GM21723 (cell line): ENCODE measurements around the gene SYT13.
"Not testable (repeated sequence)": the region's sequence is repeated elsewhere in the genome, so short reads cannot be mapped to it uniquely, and the experiment has no call there.

Experiments used
- ATAC-seq: cut with Tn5 transposase; IDR thresholded peaks from one replicate; pipeline ENCODE4 v1.9.1; 2021; ENCODE audit warnings: mild to moderate bottlenecking, moderate library complexity; ENCODE audit not compliant: unreplicated experiment

SYT13 gene

GRCh38 chr11:45250035-45250718, 36.0 kb downstream of the SYT13 start:
- no peak for ATAC-seq

- not testable (repeated sequence) for ATAC-seq
These were observed 36.8 kb downstream of the SYT13 start for GRCh38 chr11:45249372-45249771.

GRCh38 chr11:45248501-45249011, 37.6 kb downstream of the SYT13 start:
- no peak for ATAC-seq

DNA sequence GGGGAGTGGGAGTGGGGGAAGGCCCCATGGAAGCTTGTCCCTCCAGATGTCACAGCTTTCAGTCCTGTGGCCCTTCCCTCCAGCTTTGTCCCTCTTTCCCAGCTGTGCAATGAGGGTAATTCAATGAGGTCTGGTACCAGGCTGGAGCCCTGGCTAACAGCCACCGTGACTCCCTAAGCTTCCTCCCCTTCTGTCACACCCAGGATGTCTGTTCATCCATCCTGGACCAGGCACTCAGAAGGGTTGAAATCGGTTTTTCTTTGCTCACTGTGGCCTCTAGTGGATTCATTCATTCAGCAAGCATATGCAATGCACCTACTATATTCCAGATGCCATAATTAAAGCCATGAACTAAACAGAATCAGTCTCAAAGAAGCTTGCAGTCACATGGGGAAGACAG, 38.7 kb downstream of the SYT13 start:
- ATAC-seq, result no peak

DNA sequence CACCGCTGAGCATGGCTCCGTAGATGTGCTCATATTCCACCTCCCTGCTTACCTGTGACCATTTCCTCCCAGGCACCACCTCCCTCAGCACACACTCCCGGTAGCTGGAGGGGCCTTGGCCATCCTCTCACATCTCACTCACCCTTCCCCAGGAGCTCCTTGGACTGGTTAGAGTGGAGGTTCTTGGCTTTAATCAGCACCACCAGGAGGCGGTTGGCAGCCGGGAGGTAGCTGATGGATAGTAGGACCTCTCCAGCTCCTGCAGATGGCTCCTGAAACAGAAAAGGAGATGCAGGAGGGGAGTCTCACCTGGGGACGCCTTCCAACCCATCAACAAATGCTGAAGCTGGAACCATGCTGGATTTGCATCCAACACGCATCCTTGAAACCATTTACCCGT, 39.9 kb downstream of the SYT13 start:
- ATAC-seq, result no peak

DNA sequence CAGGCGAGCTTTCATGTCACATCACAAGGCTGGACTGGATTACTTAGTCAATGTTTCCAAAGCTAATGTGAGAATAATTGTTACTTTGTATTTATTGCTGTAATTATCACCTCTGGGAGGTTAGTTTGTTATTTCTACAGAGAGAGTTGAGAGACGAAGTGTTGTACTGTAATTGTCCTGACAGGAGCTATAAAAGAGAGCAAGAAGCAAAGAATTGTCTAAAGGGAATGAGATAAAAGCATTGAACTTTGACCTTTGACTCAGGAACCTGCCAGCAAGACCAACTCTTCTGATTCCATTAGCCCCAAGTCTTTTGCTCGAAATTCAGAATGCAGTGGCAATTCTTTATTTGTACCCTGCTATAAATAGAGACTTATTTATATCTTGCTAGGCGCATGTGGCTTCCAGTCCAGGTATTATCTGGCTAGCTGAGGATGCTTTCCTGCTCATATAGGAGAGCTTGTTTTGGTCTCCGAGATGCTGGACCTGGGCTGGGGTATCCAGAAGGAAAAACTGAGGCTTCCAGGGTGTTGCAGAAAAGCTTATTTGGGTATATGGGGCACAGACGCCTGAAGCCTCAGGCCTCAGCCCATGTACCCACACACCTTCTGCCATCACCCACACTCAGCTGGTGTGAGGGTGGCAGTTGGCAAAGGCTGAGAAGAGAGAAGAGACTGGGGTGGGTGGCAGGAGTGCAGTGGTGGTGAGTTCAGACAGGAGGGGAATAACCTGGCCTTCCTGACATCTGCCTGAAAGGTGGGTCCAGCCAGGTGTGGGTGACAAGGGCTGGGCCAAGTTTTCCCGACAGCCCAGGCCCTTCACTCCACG, 40.7 kb downstream of the SYT13 start:
- ATAC-seq, result no peak

DNA sequence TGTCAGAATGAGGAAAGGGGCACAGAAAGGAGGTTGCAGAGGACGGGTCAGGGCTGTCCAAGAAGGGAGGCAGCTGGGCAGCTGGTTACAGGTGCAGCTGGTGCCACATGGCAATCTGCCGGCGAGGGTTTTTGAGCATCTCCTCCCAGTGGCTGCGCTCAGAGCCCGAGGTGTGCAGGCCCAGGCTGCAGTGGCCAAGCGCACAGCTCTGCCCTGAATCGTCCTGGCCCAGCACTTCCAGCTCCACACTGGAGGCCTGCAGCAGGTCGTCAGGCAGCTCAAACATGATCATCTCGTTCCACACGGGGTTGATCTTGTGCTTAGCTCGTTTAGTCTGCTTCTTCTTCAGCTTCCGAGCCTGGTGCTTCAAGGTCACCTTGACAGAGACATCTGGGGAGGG, 42.2 kb downstream of the SYT13 start:
- no peak for ATAC-seq

DNA sequence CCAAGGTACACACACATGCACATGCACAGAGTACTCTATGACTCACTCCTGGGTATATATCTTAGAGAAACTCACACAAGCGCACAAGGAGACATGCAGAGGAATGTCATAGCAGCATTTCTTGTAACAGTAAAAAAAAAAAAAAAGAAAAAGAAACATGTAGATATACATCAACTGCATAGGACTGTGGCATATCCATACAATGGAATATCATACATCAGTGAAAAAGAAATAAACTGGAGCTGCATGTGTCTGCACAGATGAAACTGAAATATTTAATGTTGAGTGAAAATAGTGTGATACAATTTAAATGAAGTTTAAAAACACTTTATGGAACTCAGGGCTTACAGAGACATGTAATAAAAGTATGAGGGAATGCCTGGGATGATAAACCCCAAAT, 46.4 kb downstream of the SYT13 start:
- no peak for ATAC-seq

DNA sequence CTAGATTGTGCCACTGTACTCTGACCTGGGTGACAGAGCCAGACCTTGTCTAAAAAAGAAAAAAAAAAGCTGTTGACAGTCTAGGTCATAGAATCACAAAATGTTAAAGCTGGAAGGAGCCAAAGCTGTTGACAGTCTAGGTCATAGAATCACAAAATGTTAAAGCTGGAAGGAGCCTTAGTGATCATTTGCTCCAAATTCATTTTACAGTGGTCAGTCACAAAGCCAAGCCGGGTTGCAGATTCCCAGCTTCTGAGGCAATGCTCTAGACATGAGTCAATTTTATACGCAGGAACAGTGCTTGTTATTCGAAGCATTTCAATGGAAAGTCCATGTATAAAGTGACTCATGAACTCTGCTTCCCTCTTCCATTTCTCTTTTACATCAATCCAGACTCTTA, 47.4 kb downstream of the SYT13 start:
- no peak for ATAC-seq

DNA sequence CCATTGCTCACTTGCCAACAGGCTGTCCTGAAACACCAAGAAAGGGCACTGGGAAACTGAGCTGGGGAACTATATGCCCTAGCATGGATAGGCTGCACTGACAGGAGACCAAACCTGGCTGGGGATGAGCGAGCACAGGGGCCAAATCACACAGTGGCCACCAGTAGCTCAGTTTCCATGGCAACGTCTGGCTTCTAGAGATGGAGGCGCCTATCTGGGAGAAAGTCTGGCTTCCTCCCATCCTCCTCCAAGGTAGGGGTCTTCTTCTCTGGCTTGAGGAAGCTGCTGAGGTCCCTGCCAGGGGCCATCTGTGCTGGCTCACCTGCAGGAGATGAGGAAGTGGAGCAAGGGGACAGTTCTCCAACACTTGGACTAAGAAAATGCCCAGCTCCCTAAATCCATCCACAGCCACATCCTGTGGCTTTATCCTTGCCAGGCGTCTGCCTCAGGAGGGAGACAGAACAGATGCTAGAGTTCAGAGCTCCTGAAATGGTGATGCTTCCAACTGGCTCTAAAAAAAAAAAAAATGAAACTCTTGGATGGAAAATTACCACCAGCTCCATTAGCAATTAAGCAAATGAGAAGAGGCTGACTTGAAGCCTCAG, 48.3 kb downstream of the SYT13 start:
- ATAC-seq, result no peak

GRCh38 chr11:45234306-45235006, 51.7 kb downstream of the SYT13 start:
- no peak for ATAC-seq

- ATAC-seq, result no peak
These were observed 52.4 kb downstream of the SYT13 start for GRCh38 chr11:45233804-45234170.

GRCh38 chr11:45233121-45233803, 52.9 kb downstream of the SYT13 start:
- peak; percentile 74 for ATAC-seq

DNA sequence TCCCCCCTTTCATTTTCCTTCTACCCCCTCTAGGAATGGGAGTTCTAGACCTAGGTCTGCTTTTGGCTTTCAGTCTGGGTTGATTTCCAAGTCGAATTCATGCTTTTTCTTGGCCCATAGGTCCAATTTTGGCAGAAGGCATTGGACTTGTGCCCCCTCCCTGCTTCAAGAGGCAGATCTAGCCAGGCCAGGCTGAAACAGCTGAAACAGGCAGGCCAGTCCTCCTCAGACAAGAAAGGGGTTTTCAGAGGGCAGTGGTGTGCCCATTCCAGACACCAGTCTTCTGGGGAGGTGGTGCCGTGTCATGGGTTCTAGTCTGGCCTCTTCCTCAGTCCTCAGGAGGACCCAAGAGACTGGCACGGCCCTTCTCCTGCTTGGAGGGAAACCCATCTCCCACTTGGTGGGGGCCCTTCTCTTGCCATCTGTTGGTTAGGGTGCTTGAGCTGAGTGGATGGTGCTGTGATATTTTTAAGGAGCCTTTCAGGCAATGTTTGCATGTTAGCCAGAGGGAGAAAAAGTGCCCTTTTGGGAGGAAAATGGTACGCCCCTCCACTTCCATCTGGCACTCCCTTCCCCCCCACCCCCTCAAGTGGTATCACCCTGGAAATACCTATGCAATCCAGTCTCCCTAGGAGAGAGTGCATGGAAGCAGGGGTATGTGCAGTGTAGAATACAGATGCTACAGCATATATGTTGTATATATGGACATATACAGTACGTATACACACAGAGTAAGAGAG, 53.6 kb downstream of the SYT13 start:
- no peak for ATAC-seq

- ATAC-seq, result no peak
These were observed 56.6 kb downstream of the SYT13 start for GRCh38 chr11:45229401-45230020.

- no peak for ATAC-seq
These were observed 58.3 kb downstream of the SYT13 start for GRCh38 chr11:45227836-45228235.

DNA sequence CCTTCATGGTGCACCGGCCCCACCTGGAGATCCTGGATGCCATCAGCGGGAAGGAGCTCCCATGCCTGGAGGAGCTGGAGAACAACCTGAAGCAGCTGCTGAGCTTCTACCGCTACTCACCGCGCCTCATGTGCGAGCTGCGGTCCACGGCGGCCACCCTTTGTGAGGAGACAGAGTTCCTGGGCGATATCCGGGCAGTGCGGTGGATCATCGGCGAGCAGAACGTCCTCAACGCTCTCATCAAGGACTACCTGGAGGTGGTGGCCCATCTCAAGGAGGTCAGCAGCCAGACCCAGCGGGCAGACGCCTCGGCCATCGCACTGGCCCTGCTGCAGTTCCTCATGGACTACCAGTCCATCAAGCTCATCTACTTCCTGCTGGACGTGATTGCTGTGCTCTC, 59.2 kb downstream of the SYT13 start:
- ATAC-seq, result no peak

DNA sequence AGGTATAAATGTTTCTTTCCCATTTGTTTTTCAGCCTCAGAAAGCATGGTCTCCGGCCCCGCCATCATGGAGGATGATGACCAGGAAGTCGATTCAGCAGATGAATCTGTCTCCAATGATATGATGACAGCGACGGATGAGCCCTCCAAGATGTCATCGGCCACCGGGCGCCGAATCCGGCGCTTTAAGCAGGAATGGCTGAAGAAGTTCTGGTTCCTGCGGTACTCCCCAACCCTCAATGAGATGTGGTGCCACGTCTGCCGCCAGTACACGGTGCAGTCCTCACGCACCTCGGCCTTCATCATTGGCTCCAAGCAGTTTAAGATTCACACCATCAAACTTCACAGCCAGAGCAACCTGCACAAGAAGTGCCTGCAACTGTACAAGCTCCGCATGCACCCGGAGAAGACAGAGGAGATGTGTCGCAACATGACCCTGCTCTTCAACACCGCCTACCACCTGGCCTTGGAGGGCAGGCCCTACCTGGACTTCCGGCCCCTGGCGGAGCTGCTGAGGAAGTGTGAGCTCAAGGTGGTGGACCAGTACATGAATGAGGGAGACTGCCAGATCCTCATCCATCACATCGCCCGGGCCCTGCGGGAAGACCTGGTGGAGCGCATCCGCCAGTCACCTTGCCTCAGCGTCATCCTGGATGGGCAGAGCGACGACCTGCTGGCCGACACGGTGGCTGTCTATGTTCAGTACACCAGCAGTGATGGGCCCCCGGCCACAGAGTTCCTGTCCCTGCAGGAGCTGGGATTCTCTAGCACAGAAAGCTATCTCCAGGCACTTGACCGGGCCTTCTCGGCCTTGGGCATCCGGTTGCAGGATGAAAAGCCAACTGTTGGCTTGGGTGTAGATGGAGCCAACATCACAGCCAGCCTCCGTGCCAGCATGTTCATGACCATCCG, 59.9 kb downstream of the SYT13 start:
- no peak for ATAC-seq

GRCh38 chr11:45225277-45225676, 60.9 kb downstream of the SYT13 start:
- no peak for ATAC-seq
